GM12878 (cell line): Measurements from ENCODE around the gene HOXB3. TPM values are rescaled to one million over a fixed set of nuclear protein-coding genes. Genes with fewer than 3 reads are reported as not detected.

Source experiments
- ATAC-seq: fragments of 200-7000 bp; cut with Tn5 transposase; 3 replicates; pipeline ENCODE4 v1.9.1; 2020; ENCODE audit warnings: mild to moderate bottlenecking, moderate library complexity
- BruUV-seq: library from RNA; stranded (reverse); fragments of 400-500 nt; replicated peaks from 2 replicates; lab custom pipeline; 2021; lab: Mats Ljungman, UMichigan
- CTCF ChIA-PET: fragments of 300-600 bp; sonication (Branson Sonifier 250); formaldehyde crosslinking; extraction: SDS; loops from one replicate; lab custom pipeline; 2021; ENCODE audit warnings: inconsistent platforms; lab: Yijun Ruan, JAX
- POLR2A ChIA-PET: fragments of 350-600 bp; formaldehyde crosslinking; extraction: SDS; loops from one replicate; lab custom pipeline; 2021; ENCODE audit warnings: inconsistent platforms; lab: Charles Lee
- RAD21 ChIA-PET: fragments of 300-600 bp; sonication (Branson Sonifier 250); formaldehyde crosslinking; loops from one replicate; lab custom pipeline; 2023; ENCODE audit warnings: antibody characterized with exemption; ENCODE audit not compliant: unreplicated experiment; lab: Charles Lee
- SMC1A ChIA-PET: fragments of 300-600 bp; sonication (Branson Sonifier 250); formaldehyde crosslinking; loops from one replicate; lab custom pipeline; 2023; ENCODE audit not compliant: unreplicated experiment, uncharacterized antibody; lab: Charles Lee
- DNase-seq: peaks from one replicate; pipeline ENCODE4 v3.0.0-alpha.2; 2011; ENCODE audit warnings: low read depth, low spot score
- FAIRE-seq: peaks from 3 replicates; lab custom pipeline; 2011; peaks lifted over from hg19 to GRCh38; lab: Jason Lieb, UNC
- H2AFZ ChIP-seq: 2 replicates; pipeline ENCODE4 v1.6.0; 2011; ENCODE audit warnings: low read depth, low read length, control low read depth; ENCODE audit not compliant: control insufficient read depth
- H3K27ac ChIP-seq: 2 replicates; pipeline ENCODE4 v1.5.1; 2011; ENCODE audit warnings: control low read depth; ENCODE audit not compliant: control insufficient read depth, insufficient read depth
- H3K27me3 ChIP-seq, 2 experiments: replicated peaks in 1 of 2; 2 replicates each; pipeline versions ENCODE4 v1.6.0 to v1.6.1; 2011; ENCODE audit warnings: low read length in 1 of 2; ENCODE audit not compliant: control insufficient read depth in 2 of 2, insufficient read depth in 2 of 2
- H3K36me3 ChIP-seq, 2 experiments: 2 replicates each; pipeline ENCODE4 v1.5.1; 2011; ENCODE audit warnings: low read length in 1 of 2; ENCODE audit not compliant: control insufficient read depth in 2 of 2, insufficient read depth in 2 of 2
- H3K4me1 ChIP-seq: 2 replicates; pipeline ENCODE4 v1.6.1; 2011; ENCODE audit warnings: mild to moderate bottlenecking, low read length, moderate library complexity, mixed read lengths; ENCODE audit not compliant: control insufficient read depth, insufficient read depth
- H3K4me2 ChIP-seq: 2 replicates; pipeline ENCODE4 v1.6.0; 2011; ENCODE audit warnings: control low read depth; ENCODE audit not compliant: control insufficient read depth, insufficient read depth
- H3K4me3 ChIP-seq: fragments of 200-600 bp; sonication (generic); 2 replicates; pipeline ENCODE4 v1.5.1; 2016
- H3K79me2 ChIP-seq: 2 replicates; pipeline ENCODE4 v1.6.0; 2011; ENCODE audit warnings: low read length; ENCODE audit not compliant: control insufficient read depth, insufficient read depth
- H3K9ac ChIP-seq: 2 replicates; pipeline ENCODE4 v1.8.0; 2011; ENCODE audit warnings: low read length, control low read depth, mixed read lengths; ENCODE audit not compliant: control insufficient read depth, insufficient read depth
- H3K9me3 ChIP-seq: replicated peaks from 3 replicates; pipeline ENCODE4 v1.5.1; 2011; ENCODE audit warnings: mild to moderate bottlenecking, low read length; ENCODE audit not compliant: control insufficient read depth, insufficient read depth
- H4K20me1 ChIP-seq: 2 replicates; pipeline ENCODE4 v1.6.0; 2011; ENCODE audit not compliant: control insufficient read depth, insufficient read depth
- PBX3 ChIP-seq: IDR thresholded peaks from 2 replicates; pipeline ENCODE4 v1.6.1; 2011; ENCODE audit warnings: mild to moderate bottlenecking, low read depth, low read length, moderate library complexity; ENCODE audit not compliant: insufficient replicate concordance
- SREBF2 ChIP-seq: IDR thresholded peaks from 2 replicates; pipeline ENCODE4 v1.6.1; 2012; ENCODE audit warnings: mild to moderate bottlenecking, low read length
- WRNIP1 ChIP-seq: IDR thresholded peaks from 2 replicates; pipeline ENCODE4 v1.6.1; 2011; ENCODE audit warnings: low read depth, low read length, improper control_type of control experiment, borderline replicate concordance
- YY1 ChIP-seq: IDR thresholded peaks from 2 replicates; pipeline ENCODE4 v1.6.1; 2011; ENCODE audit warnings: low read depth, mild to moderate bottlenecking, low read length
- WGBS: methylation state at CpG from one replicate; pipeline ENCODE4 v1.1.6; 2016; ENCODE audit warnings: low lambda C conversion rate; ENCODE audit not compliant: insufficient replicate concordance, insufficient coverage; ENCODE audit errors: missing lambda C conversion rate; 5-methylcytosine and 5-hydroxymethylcytosine counted together
- in situ Hi-C: fragments of 300-500 bp; cut with MboI; formaldehyde crosslinking; loops from 9 replicates; pipeline ENCODE4 v1.14.3; 2018; ENCODE audit warnings: mixed read lengths
- intact Hi-C: fragments of 100-400 bp; cut with micrococcal nuclease; formaldehyde crosslinking; loops from one replicate; pipeline ENCODE4 v1.14.2; 2022; ENCODE audit not compliant: unreplicated experiment
- polyA plus RNA-seq, 11 experiments: library from polyadenylated mRNA; depleted of rRNA in 4 of 11; unstranded in 6 of 11; stranded (reverse) in 5 of 11; fragments of >200 nt; fragmentation: Nextera tagmentation in 4 of 11; fragmentation: Illumina TruSeq in 1 of 11; extraction: Ambion mirVana in 4 of 11; extraction: Trizol in 1 of 11; gene quantifications; 1 replicate in 1 of 11; 2 replicates in 10 of 11; pipeline versions ENCODE4 v1.2.1 to v1.2.3, GENCODE V29; 2011 to 2016; ENCODE audit warnings: inconsistent platforms in 2 of 11, missing spikeins in 2 of 11, low read depth in 1 of 11
- total RNA-seq, 4 experiments: library from RNA; depleted of rRNA in 3 of 4; stranded (reverse); fragments of >200 nt in 3 of 4; fragmentation: Illumina TruSeq in 1 of 4; extraction: Trizol in 1 of 4; gene quantifications; 2 replicates each; pipeline versions ENCODE4 v1.2.1 to v1.2.3, GENCODE V29; 2013 to 2021

HOXB3 gene
- total and polyA plus RNA-seq, 10 of the 15 experiments (the other 5 are each of a cell fraction or from before 2014, with no cell fraction given) = 0.19 to 7.7 (median 2.9) TPM

- H3K27ac ChIP-seq = no peak overlapping the region
- no peak for ATAC-seq
- intact Hi-C loops = no loop called here
- BruUV-seq = no TSS peak
- TF ChIP-seq SREBF2 (no peak), WRNIP1 (no peak), YY1 (peak; percentile 47; the same call in 1 of the 2 replicates), PBX3 (no peak)
- TF ChIP-seq, all 136 proteins: peak for 1
- Histone ChIP-seq H2AFZ (no peak overlapping the region), H3K4me3 (no peak overlapping the region), H3K4me1 (peaks cover 17% of the 10 kb centered on the region), H3K4me2 (peak overlapping the region; percentile 54; the same call in 1 of the 2 replicates), H3K36me3 (no peaks in the 10 kb centered on the region; a peak in 1 of 4 replicates), H3K27me3 (peaks cover 8 to 13% of the 10 kb centered on the region in 2 experiments), H3K9ac (no peak overlapping the region), H3K79me2 (no peaks in the 10 kb centered on the region), H4K20me1 (no peaks in the 10 kb centered on the region), H3K9me3 (no peaks in the 10 kb centered on the region)
- DNase-seq (no peak), FAIRE-seq (no peak)
- 38% methylated on average over 7 of the region's 7 CpGs for WGBS
- ChIA-PET RAD21 (no interaction called here), CTCF (interaction anchor here (0.9 to 1.5 kb wide), 5 partner anchors 9 to 46 kb away, joined by 3 to 6 read pairs (median 3); no protein-coding TSS in a partner anchor), POLR2A (interaction anchor here (0.6 kb wide), 1 partner anchor 694 kb away, joined by 6 read pairs; no protein-coding TSS in a partner anchor), SMC1A (interaction anchor here (0.7 to 1.4 kb wide), 4 partner anchors 22 to 246 kb away, joined by 3 to 4 read pairs (median 3); no protein-coding TSS in a partner anchor)
- in situ Hi-C loops = no loop called here
Measured at GRCh38 chr17:48632579-48633265, 42.7 kb upstream of the HOXB3 start.
